Fibroblast of skin of abdomen (primary cell): ENCODE measurements around the gene GPC1.
A peak's percentile ranks its signal among the peaks of the same experiment; 100 is the strongest.

Source experiments
- DNase-seq: peaks from one replicate; pipeline ENCODE4 v3.0.0-alpha.2; 2013

The GPC1 gene

GRCh38 chr2:240500561-240501423 lies 65.3 kb downstream of the GPC1 start:
- DNase-seq: no peak

- DNase-seq: no peak
These were observed 66.1 kb downstream of the GPC1 start for GRCh38 chr2:240501531-240501991.

- DNase-seq: no peak
These were observed 66.6 kb downstream of the GPC1 start for GRCh38 chr2:240502059-240502429.

GRCh38 chr2:240502430-240503121 lies 67.1 kb downstream of the GPC1 start:
- DNase-seq: no peak

- no peak for DNase-seq
These were observed 67.9 kb downstream of the GPC1 start for GRCh38 chr2:240503375-240503774.

- DNase-seq: no peak
These were observed 68.4 kb downstream of the GPC1 start for GRCh38 chr2:240503848-240504247.

GRCh38 chr2:240505910-240506309 lies 70.4 kb downstream of the GPC1 start:
- DNase-seq: no peak

- no peak for DNase-seq
These were observed 71.1 kb downstream of the GPC1 start for GRCh38 chr2:240506406-240507059.

GRCh38 chr2:240507060-240507777 lies 71.8 kb downstream of the GPC1 start:
- no peak for DNase-seq

- no peak for DNase-seq
These were observed 72.4 kb downstream of the GPC1 start for GRCh38 chr2:240507778-240508251.

GRCh38 chr2:240508832-240509545 lies 73.5 kb downstream of the GPC1 start:
- DNase-seq: no peak

- no peak for DNase-seq
These were observed 74.4 kb downstream of the GPC1 start for GRCh38 chr2:240509667-240510512.

- DNase-seq: no peak
These were observed 75.2 kb downstream of the GPC1 start for GRCh38 chr2:240510513-240511210.

- no peak for DNase-seq
These were observed 76.1 kb downstream of the GPC1 start for GRCh38 chr2:240511351-240512108.

- no peak for DNase-seq
These were observed 76.6 kb downstream of the GPC1 start for GRCh38 chr2:240512109-240512485.

GRCh38 chr2:240512666-240513535 lies 77.4 kb downstream of the GPC1 start:
- no peak for DNase-seq

GRCh38 chr2:240513549-240514287 lies 78.3 kb downstream of the GPC1 start:
- DNase-seq: peak; percentile 71

- no peak for DNase-seq
These were observed 79.2 kb downstream of the GPC1 start for GRCh38 chr2:240514631-240515030.
